HepG2 (cell line): ENCODE measurements around the gene WNT3A. TPM values are rescaled to one million over a fixed set of nuclear protein-coding genes. Genes with fewer than 3 reads are reported as not detected.

Experiments
- AFF4 ChIP-seq: sonication (generic); formaldehyde crosslinking; IDR thresholded peaks from 2 replicates; pipeline ENCODE4 v1.4.0; 2020; ENCODE audit warnings: missing genetic modification reagents
- ARNT2 ChIP-seq: sonication (generic); formaldehyde crosslinking; IDR thresholded peaks from 2 replicates; pipeline ENCODE4 v1.8.0; 2022; ENCODE audit warnings: mild to moderate bottlenecking, low read depth, missing genetic modification reagents, moderate library complexity
- ARNTL ChIP-seq: sonication (generic); formaldehyde crosslinking; IDR thresholded peaks from 2 replicates; pipeline ENCODE4 v1.4.0; 2020; ENCODE audit warnings: mild to moderate bottlenecking, missing genetic modification reagents
- ASH2L ChIP-seq: fragments of 300-600, 200-600 bp; sonication (generic); IDR thresholded peaks from 2 replicates; pipeline ENCODE4 v1.7.0; 2017; ENCODE audit warnings: low read depth, mild to moderate bottlenecking, moderate library complexity, mixed read lengths, low read length; ENCODE audit not compliant: insufficient read length
- FUBP1 ChIP-seq: sonication (generic); formaldehyde crosslinking; IDR thresholded peaks from 2 replicates; pipeline ENCODE4 v1.5.1; 2020; ENCODE audit warnings: missing genetic modification reagents, mild to moderate bottlenecking, borderline replicate concordance
- NFE2 ChIP-seq: sonication (generic); formaldehyde crosslinking; IDR thresholded peaks from 2 replicates; pipeline ENCODE4 v1.4.0; 2020; ENCODE audit warnings: missing genetic modification reagents
- NR2F1 ChIP-seq, 2 experiments: fragments of 450-650 bp in 1 of 2; formaldehyde crosslinking in 1 of 2; IDR thresholded peaks; 2 replicates each; pipeline versions ENCODE4 v1.5.0 to v1.6.1; 2016 to 2020; ENCODE audit warnings: mild to moderate bottlenecking in 1 of 2, missing compliant biosample characterization in 1 of 2, missing genetic modification reagents in 1 of 2, moderate library complexity in 1 of 2
- ZBTB10 ChIP-seq: sonication (generic); formaldehyde crosslinking; IDR thresholded peaks from 2 replicates; pipeline ENCODE4 v1.4.0; 2020; ENCODE audit warnings: missing genetic modification reagents, borderline replicate concordance
- ZFP36L2 ChIP-seq: sonication (generic); formaldehyde crosslinking; IDR thresholded peaks from 2 replicates; pipeline ENCODE4 v1.4.0; 2020; ENCODE audit warnings: missing genetic modification reagents
- ZFP37 ChIP-seq: sonication (generic); formaldehyde crosslinking; IDR thresholded peaks from 2 replicates; pipeline ENCODE4 v1.4.0; 2020; ENCODE audit warnings: missing genetic modification reagents, borderline replicate concordance
- ZNF18 ChIP-seq: sonication (generic); formaldehyde crosslinking; IDR thresholded peaks from 2 replicates; pipeline ENCODE4 v1.8.0; 2022; ENCODE audit warnings: mild to moderate bottlenecking, missing genetic modification reagents; ENCODE audit not compliant: insufficient replicate concordance
- ZNF670 ChIP-seq: sonication (generic); formaldehyde crosslinking; IDR thresholded peaks from 2 replicates; pipeline ENCODE4 v1.8.0; 2022; ENCODE audit warnings: mild to moderate bottlenecking, missing genetic modification reagents, borderline replicate concordance
- ZNF800 ChIP-seq: sonication (generic); formaldehyde crosslinking; IDR thresholded peaks from 2 replicates; pipeline ENCODE4 v1.4.0; 2020; ENCODE audit warnings: missing genetic modification reagents
- polyA plus RNA-seq, 8 experiments: library from polyadenylated mRNA; depleted of rRNA in 3 of 8; stranded (reverse) in 7 of 8; unstranded in 1 of 8; fragments of >200 nt; fragmentation: Illumina TruSeq in 4 of 8; extraction: Trizol in 4 of 8; gene quantifications; 2 replicates each; pipeline versions ENCODE4 v1.2.1 to v1.2.3, GENCODE V29; 2011 to 2016; ENCODE audit warnings: low read depth in 4 of 8, missing spikeins in 1 of 8, mixed read lengths in 1 of 8; ENCODE audit not compliant: insufficient read depth in 1 of 8
- total RNA-seq, 5 experiments: library from RNA; depleted of rRNA; stranded (reverse); fragments of >200 nt; fragmentation: Illumina TruSeq; extraction: Trizol; gene quantifications; 2 replicates each; pipeline ENCODE4 v1.2.3, GENCODE V29; 2016; ENCODE audit warnings: low read depth in 1 of 5

The WNT3A gene
- total and polyA plus RNA-seq, 2 of the 13 experiments (the other 11 are each of a cell fraction or from before 2014, with no cell fraction given): not detected

GRCh38 chr1:228109073-228109961 lies 102.5 kb downstream of the WNT3A start, which contains the start of gene MRPL55 (continued):
- TF ChIP-seq ZNF18 (CRISPR knock-in tag) (peak; percentile 20), AFF4 (CRISPR knock-in tag) (no peak), ARNT2 (CRISPR knock-in tag) (peak; percentile 90), ZFP37 (CRISPR knock-in tag) (no peak), ARNTL (no peak; the same call in 1 of the 2 replicates), ZFP36L2 (CRISPR knock-in tag) (no peak; the same call in 1 of the 2 replicates), NFE2 (CRISPR knock-in tag) (no peak), ASH2L (peak; percentile 66), FUBP1 (CRISPR knock-in tag) (peak; percentile 70; the same call in 1 of the 2 replicates), NR2F1 (CRISPR knock-in tag; IDR thresholded peaks at IDR 0.05) (peak in 1 of 2 experiments; percentile 34; a peak in 1 of 4 replicates), ZBTB10 (CRISPR knock-in tag) (no peak), ZNF670 (CRISPR knock-in tag) (peak; percentile 97), ZNF800 (no peak)
